AG09319 (cell line): Measurements from ENCODE around the gene KPNA6.

ENCODE experiments used
- DNase-seq: peaks from one replicate; pipeline ENCODE4 v3.0.0-alpha.2; 2010; ENCODE audit warnings: low read depth; ENCODE audit errors: extremely low read depth
- CTCF ChIP-seq: IDR thresholded peaks from 2 replicates; pipeline ENCODE4 v1.5.1; 2011; ENCODE audit warnings: low read depth, mild to moderate bottlenecking, inconsistent platforms, low read length, moderate library complexity

The KPNA6 gene

GRCh38 chr1:32186491-32186890 is 78.6 kb downstream of the KPNA6 start:
- DNase-seq = no peak
- no peak for TF ChIP-seq CTCF

- no peak for TF ChIP-seq CTCF
- no peak for DNase-seq
These were observed 80.0 kb downstream of the KPNA6 start for GRCh38 chr1:32187850-32188249.

- DNase-seq = no peak
These were observed 84.5 kb downstream of the KPNA6 start for GRCh38 chr1:32192220-32192948.

GRCh38 chr1:32194984-32195383 is 87.1 kb downstream of the KPNA6 start:
- no peak for TF ChIP-seq CTCF
- DNase-seq = no peak

More at GRCh38 chr1:32192220-32192948, 84.5 kb downstream of the KPNA6 start:
- no peak for TF ChIP-seq CTCF

GRCh38 chr1:32195531-32195930 is 87.7 kb downstream of the KPNA6 start:
- TF ChIP-seq CTCF = no peak
- DNase-seq = no peak

GRCh38 chr1:32195972-32196823 is 88.3 kb downstream of the KPNA6 start:
- TF ChIP-seq CTCF = no peak
- DNase-seq = no peak

GRCh38 chr1:32197074-32197473 is 89.2 kb downstream of the KPNA6 start:
- no peak for DNase-seq
- TF ChIP-seq CTCF = no peak
